ENCODE measurements around the gene PLEKHG2.

DNA sequence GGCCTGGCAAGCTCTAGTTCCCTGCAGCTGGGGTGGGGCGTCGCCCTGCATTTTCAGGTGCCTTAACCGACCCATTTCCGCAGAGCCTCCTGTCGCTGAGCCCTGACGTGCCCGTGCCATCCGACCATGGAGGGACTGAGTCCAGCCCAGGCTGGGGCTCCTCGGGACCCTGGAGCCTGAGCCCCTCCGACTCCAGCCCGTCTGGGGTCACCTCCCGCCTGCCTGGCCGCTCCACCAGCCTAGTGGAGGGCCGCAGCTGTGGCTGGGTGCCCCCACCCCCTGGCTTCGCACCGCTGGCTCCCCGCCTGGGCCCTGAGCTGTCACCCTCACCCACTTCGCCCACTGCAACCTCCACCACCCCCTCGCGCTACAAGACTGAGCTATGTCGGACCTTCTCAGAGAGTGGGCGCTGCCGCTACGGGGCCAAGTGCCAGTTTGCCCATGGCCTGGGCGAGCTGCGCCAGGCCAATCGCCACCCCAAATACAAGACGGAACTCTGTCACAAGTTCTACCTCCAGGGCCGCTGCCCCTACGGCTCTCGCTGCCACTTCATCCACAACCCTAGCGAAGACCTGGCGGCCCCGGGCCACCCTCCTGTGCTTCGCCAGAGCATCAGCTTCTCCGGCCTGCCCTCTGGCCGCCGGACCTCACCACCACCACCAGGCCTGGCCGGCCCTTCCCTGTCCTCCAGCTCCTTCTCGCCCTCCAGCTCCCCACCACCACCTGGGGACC is 4.6 kb upstream of the PLEKHG2 start:
- TF ChIP-seq CTCF (IDR thresholded peaks at IDR 0.05; ENCODE audit: poor library complexity, severe bottlenecking) = no peak
- TF ChIP-seq MXI1 (conservative IDR thresholded peaks at IDR 0.05; ENCODE audit: poor library complexity, severe bottlenecking) = no peak
- TF ChIP-seq RAD21 (conservative IDR thresholded peaks at IDR 0.05) = no peak
- TF ChIP-seq EZH2 (IDR thresholded peaks at IDR 0.05; ENCODE audit: borderline replicate concordance, insufficient read depth, low read length, poor library complexity, severe bottlenecking) = no peak
- TF ChIP-seq POLR2AphosphoS5 (IDR thresholded peaks at IDR 0.05) = no peak
- no peak for TF ChIP-seq TAF1 (IDR thresholded peaks at IDR 0.05; ENCODE audit: low read depth)

Measured in neural cell (in vitro differentiated cells).